Ovary (tissue), 3 donors: ENCODE data around the gene TCEANC.

Experiments used
- POLR2A ChIP-seq: fragments of 450-650 bp; IDR thresholded peaks from one replicate; pipeline ENCODE4 v1.6.1; 2017; ENCODE audit warnings: antibody characterized with exemption, mild to moderate bottlenecking, moderate library complexity
- TF ChIP-seq, protein P1 (sequence below), 3 donors: fragments of 450-650 bp in 2 of 3; fragments of 200-600 bp in 1 of 3; IDR thresholded peaks; one replicate each; pipeline versions ENCODE4 v1.5.1 to v1.8.0; 2016 to 2022; ENCODE audit warnings: antibody characterized with exemption in 3 of 3, mild to moderate bottlenecking in 1 of 3
- donor health status: DM: no; HTN: no; CAD: no.

GRCh38 chrX:13703135-13703534 is 50.2 kb downstream of the TCEANC start:
- TF ChIP-seq, protein P1, sequence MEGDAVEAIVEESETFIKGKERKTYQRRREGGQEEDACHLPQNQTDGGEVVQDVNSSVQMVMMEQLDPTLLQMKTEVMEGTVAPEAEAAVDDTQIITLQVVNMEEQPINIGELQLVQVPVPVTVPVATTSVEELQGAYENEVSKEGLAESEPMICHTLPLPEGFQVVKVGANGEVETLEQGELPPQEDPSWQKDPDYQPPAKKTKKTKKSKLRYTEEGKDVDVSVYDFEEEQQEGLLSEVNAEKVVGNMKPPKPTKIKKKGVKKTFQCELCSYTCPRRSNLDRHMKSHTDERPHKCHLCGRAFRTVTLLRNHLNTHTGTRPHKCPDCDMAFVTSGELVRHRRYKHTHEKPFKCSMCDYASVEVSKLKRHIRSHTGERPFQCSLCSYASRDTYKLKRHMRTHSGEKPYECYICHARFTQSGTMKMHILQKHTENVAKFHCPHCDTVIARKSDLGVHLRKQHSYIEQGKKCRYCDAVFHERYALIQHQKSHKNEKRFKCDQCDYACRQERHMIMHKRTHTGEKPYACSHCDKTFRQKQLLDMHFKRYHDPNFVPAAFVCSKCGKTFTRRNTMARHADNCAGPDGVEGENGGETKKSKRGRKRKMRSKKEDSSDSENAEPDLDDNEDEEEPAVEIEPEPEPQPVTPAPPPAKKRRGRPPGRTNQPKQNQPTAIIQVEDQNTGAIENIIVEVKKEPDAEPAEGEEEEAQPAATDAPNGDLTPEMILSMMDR (IDR thresholded peaks at IDR 0.05): no peak
- no peak for TF ChIP-seq POLR2A
